SK-N-SH treated with all-trans-retinoic acid at 6 μM for 48 hours (cell line): ENCODE measurements around the gene PLXND1.

ENCODE experiments used
- ATAC-seq: fragments of 200-7000 bp; cut with Tn5 transposase; 3 replicates; pipeline ENCODE4 v1.9.1; 2020; ENCODE audit warnings: mild to moderate bottlenecking, moderate library complexity
- ARNTL ChIP-seq: fragments of 450-650 bp; formaldehyde crosslinking; IDR thresholded peaks from 2 replicates; pipeline ENCODE4 v1.5.0; 2020; ENCODE audit warnings: low read depth, mild to moderate bottlenecking, moderate library complexity, borderline replicate concordance
- BACH2 ChIP-seq: fragments of 250-450 bp; sonication (Bioruptor Pico); IDR thresholded peaks from 2 replicates; pipeline ENCODE4 v1.9.0; 2021; ENCODE audit warnings: mild to moderate bottlenecking, borderline replicate concordance
- ESRRG ChIP-seq: fragments of 250-450 bp; sonication (Bioruptor Pico); IDR thresholded peaks from 2 replicates; pipeline ENCODE4 v1.6.1; 2021; ENCODE audit warnings: mild to moderate bottlenecking
- GLIS3 ChIP-seq: fragments of 250-450 bp; sonication (Bioruptor Pico); IDR thresholded peaks from 2 replicates; pipeline ENCODE4 v1.5.0; 2020; ENCODE audit warnings: mild to moderate bottlenecking, moderate library complexity
- ISL1 ChIP-seq: fragments of 250-450 bp; sonication (Bioruptor Pico); IDR thresholded peaks from 2 replicates; pipeline ENCODE4 v2.1.2; 2022; ENCODE audit warnings: mild to moderate bottlenecking, moderate library complexity
- OSR1 ChIP-seq: fragments of 250-450 bp; sonication (Bioruptor Pico); IDR thresholded peaks from 2 replicates; pipeline ENCODE4 v1.8.0; 2022; ENCODE audit warnings: moderate library complexity, mild to moderate bottlenecking, inconsistent platforms
- PPARA ChIP-seq: fragments of 250-450 bp; sonication (Bioruptor Pico); IDR thresholded peaks from 2 replicates; pipeline ENCODE4 v1.5.0; 2020; ENCODE audit warnings: mild to moderate bottlenecking, borderline replicate concordance
- SNAI2 ChIP-seq: fragments of 250-450 bp; sonication (Bioruptor Pico); IDR thresholded peaks from 2 replicates; pipeline ENCODE4 v1.5.0; 2020; ENCODE audit warnings: mild to moderate bottlenecking, moderate library complexity
- TCF4 ChIP-seq: fragments of 250-450 bp; sonication (Bioruptor Pico); IDR thresholded peaks from 2 replicates; pipeline ENCODE4 v1.8.0; 2021; ENCODE audit warnings: mild to moderate bottlenecking, moderate library complexity, borderline replicate concordance
- TOX ChIP-seq: fragments of 250-450 bp; sonication (Bioruptor Pico); IDR thresholded peaks from 2 replicates; pipeline ENCODE4 v1.8.0; 2021; ENCODE audit warnings: mild to moderate bottlenecking, moderate library complexity, borderline replicate concordance
- ZC3H10 ChIP-seq: fragments of 250-450 bp; sonication (Bioruptor Pico); IDR thresholded peaks from 2 replicates; pipeline ENCODE4 v1.5.1; 2021; ENCODE audit warnings: mild to moderate bottlenecking, moderate library complexity
- ZFP3 ChIP-seq: fragments of 250-450 bp; sonication (Bioruptor Pico); IDR thresholded peaks from 2 replicates; pipeline ENCODE4 v1.5.0; 2020; ENCODE audit warnings: mild to moderate bottlenecking, moderate library complexity
- ZNF565 ChIP-seq: fragments of 450-650 bp; formaldehyde crosslinking; conservative IDR thresholded peaks from 2 replicates; pipeline ENCODE4 v1.5.0; 2020; ENCODE audit warnings: low read depth, mild to moderate bottlenecking, moderate library complexity
- ZNF70 ChIP-seq: fragments of 450-650 bp; formaldehyde crosslinking; IDR thresholded peaks from 2 replicates; pipeline ENCODE4 v1.5.0; 2020; ENCODE audit warnings: mild to moderate bottlenecking, moderate library complexity
- TF ChIP-seq, protein P1 (sequence below): fragments of 250-450 bp; sonication (Bioruptor Pico); IDR thresholded peaks from 2 replicates; pipeline ENCODE4 v1.5.1; 2021; ENCODE audit warnings: mild to moderate bottlenecking, moderate library complexity
- TF ChIP-seq, protein P2 (sequence below): fragments of 250-450 bp; sonication (Bioruptor Pico); IDR thresholded peaks from 2 replicates; pipeline ENCODE4 v1.8.0; 2021; ENCODE audit warnings: low read depth, mild to moderate bottlenecking, moderate library complexity, borderline replicate concordance
- TF ChIP-seq, protein P3 (sequence below): fragments of 250-450 bp; sonication (Bioruptor Pico); IDR thresholded peaks from 2 replicates; pipeline ENCODE4 v1.5.1; 2020; ENCODE audit warnings: low read depth, mild to moderate bottlenecking, moderate library complexity
- TF ChIP-seq, protein P4 (sequence below): fragments of 250-450 bp; sonication (Bioruptor Pico); IDR thresholded peaks from 2 replicates; pipeline ENCODE4 v1.8.0; 2020; ENCODE audit warnings: mild to moderate bottlenecking, moderate library complexity, borderline replicate concordance

The PLXND1 gene

DNA sequence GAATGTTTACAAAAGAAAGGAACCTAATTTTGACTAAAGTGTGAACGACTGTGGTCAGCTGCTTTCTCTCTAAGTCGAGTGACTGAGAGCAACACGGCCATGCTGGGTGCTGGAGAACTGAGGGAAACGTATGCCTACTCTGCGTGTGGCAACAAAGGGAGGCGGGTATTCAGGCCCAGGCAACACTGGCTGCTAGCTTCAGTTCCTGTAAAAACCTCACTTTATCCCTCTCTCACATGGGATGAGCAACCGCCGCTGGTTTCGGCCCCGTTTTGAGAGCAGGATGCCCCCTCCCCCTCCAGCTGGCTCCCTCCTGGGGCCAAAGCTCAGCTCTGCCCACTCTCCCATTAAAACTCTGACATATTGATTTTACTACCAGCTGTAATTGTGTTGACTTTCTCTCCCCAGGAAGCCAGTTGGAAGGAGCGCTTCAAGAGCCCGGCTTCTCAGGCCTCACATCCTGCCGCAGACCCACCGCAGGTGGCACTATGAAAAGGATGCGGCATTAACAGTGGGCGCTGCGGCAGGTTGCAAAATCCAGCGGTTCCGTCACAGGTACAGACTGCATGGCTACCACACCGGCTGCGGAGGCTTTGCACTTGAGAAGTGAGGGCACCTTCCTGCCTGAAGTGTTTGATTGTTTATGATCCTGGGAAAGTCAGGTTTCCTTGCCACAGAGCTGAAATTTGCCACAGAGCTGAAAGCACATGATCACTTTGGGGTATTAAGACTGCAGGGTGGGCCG lies 12.7 kb downstream of the PLXND1 start:
- no peak for ATAC-seq

DNA sequence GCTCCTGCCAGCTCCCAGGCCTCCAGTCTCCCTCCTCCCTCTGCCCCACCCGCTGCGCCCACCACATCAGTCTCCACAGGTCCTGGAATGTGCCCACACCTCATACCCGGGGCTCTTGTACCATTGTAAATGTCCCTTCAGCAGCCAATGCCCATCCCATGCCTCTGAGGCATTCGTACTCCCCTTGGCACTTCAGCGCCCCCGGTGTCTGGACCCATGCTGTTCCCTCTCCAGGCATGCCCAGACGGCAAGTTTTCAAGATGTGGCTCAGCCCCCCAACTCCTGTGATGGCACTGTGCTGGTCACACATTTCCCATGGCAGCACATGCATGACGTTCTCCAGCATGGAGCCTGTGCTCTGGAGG lies 13.3 kb downstream of the PLXND1 start:
- no peak for TF ChIP-seq ZNF565 (CRISPR knock-in tag)
- no peak for TF ChIP-seq ZC3H10 (CRISPR knock-in tag)
- TF ChIP-seq OSR1 (CRISPR knock-in tag) = no peak
- TF ChIP-seq, protein P1, sequence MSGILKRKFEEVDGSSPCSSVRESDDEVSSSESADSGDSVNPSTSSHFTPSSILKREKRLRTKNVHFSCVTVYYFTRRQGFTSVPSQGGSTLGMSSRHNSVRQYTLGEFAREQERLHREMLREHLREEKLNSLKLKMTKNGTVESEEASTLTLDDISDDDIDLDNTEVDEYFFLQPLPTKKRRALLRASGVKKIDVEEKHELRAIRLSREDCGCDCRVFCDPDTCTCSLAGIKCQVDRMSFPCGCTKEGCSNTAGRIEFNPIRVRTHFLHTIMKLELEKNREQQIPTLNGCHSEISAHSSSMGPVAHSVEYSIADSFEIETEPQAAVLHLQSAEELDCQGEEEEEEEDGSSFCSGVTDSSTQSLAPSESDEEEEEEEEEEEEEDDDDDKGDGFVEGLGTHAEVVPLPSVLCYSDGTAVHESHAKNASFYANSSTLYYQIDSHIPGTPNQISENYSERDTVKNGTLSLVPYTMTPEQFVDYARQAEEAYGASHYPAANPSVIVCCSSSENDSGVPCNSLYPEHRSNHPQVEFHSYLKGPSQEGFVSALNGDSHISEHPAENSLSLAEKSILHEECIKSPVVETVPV (CRISPR knock-in tag) = no peak
- TF ChIP-seq GLIS3 (CRISPR knock-in tag) = no peak
- TF ChIP-seq, all 23 proteins: peak for 0
- no peak for ATAC-seq

More for the DNA sequence above, 12.7 kb downstream of the PLXND1 start:
- TF ChIP-seq ZFP3 (CRISPR knock-in tag) = no peak
- TF ChIP-seq, protein P2, sequence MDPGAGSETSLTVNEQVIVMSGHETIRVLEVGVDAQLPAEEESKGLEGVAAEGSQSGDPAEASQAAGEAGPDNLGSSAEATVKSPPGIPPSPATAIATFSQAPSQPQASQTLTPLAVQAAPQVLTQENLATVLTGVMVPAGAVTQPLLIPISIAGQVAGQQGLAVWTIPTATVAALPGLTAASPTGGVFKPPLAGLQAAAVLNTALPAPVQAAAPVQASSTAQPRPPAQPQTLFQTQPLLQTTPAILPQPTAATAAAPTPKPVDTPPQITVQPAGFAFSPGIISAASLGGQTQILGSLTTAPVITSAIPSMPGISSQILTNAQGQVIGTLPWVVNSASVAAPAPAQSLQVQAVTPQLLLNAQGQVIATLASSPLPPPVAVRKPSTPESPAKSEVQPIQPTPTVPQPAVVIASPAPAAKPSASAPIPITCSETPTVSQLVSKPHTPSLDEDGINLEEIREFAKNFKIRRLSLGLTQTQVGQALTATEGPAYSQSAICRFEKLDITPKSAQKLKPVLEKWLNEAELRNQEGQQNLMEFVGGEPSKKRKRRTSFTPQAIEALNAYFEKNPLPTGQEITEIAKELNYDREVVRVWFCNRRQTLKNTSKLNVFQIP = no peak
- TF ChIP-seq, protein P1 (CRISPR knock-in tag) = no peak
- no peak for TF ChIP-seq ISL1 (CRISPR knock-in tag)
- TF ChIP-seq, protein P3, sequence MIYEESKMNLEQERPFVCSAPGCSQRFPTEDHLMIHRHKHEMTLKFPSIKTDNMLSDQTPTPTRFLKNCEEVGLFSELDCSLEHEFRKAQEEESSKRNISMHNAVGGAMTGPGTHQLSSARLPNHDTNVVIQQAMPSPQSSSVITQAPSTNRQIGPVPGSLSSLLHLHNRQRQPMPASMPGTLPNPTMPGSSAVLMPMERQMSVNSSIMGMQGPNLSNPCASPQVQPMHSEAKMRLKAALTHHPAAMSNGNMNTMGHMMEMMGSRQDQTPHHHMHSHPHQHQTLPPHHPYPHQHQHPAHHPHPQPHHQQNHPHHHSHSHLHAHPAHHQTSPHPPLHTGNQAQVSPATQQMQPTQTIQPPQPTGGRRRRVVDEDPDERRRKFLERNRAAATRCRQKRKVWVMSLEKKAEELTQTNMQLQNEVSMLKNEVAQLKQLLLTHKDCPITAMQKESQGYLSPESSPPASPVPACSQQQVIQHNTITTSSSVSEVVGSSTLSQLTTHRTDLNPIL (CRISPR knock-in tag) = no peak
- TF ChIP-seq ARNTL = no peak
- TF ChIP-seq, protein P4, sequence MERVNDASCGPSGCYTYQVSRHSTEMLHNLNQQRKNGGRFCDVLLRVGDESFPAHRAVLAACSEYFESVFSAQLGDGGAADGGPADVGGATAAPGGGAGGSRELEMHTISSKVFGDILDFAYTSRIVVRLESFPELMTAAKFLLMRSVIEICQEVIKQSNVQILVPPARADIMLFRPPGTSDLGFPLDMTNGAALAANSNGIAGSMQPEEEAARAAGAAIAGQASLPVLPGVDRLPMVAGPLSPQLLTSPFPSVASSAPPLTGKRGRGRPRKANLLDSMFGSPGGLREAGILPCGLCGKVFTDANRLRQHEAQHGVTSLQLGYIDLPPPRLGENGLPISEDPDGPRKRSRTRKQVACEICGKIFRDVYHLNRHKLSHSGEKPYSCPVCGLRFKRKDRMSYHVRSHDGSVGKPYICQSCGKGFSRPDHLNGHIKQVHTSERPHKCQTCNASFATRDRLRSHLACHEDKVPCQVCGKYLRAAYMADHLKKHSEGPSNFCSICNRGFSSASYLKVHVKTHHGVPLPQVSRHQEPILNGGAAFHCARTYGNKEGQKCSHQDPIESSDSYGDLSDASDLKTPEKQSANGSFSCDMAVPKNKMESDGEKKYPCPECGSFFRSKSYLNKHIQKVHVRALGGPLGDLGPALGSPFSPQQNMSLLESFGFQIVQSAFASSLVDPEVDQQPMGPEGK (CRISPR knock-in tag) = no peak
- TF ChIP-seq TCF4 (CRISPR knock-in tag) = no peak
- TF ChIP-seq BACH2 (CRISPR knock-in tag) = no peak
- no peak for TF ChIP-seq ZNF565 (CRISPR knock-in tag)
- TF ChIP-seq GLIS3 (CRISPR knock-in tag) = no peak
- no peak for TF ChIP-seq TOX (CRISPR knock-in tag)
- TF ChIP-seq OSR1 (CRISPR knock-in tag) = no peak
- no peak for TF ChIP-seq ZNF70

DNA sequence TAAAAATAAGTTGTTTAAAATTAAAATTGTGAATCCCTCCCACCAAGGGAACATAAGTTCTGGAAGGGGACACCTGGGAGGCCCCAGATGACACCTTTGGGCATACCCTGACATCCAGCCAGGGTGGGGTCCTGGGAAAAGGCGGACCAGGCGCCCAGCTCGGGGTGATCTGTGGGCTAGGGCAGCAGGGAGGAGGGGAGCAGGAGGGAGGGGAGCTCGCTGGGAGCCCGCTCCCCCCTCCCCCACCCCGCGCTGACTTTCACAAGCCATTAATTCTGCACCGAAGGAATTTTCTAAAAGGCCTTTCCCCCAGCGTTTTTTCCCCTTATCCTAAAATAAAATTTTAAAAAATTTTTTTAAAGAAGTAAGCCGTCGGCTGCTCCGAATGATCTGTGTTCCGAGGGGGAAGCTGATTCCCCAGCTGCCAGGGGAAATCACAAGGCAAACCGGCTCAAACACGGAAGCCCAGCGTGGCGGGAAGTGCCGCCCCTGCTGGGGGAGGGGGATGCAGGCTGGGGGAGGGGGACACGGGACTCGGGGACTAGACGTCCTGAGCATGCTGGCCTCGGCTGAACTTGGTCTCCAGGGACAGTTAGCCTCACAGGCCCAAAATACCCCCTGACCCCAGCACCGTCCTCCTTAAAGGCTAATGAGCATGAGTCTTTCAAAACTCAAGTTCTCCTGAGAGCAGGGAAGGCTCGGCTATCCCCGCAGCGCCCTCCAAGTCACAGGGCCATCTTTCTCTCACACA lies 13.9 kb downstream of the PLXND1 start:
- no peak for TF ChIP-seq OSR1 (CRISPR knock-in tag)
- TF ChIP-seq ISL1 (CRISPR knock-in tag) = no peak
- no peak for TF ChIP-seq SNAI2 (CRISPR knock-in tag)
- TF ChIP-seq, protein P3 (CRISPR knock-in tag) = no peak
- no peak for TF ChIP-seq BACH2 (CRISPR knock-in tag)
- no peak for TF ChIP-seq ESRRG
- TF ChIP-seq PPARA = no peak
- no peak for TF ChIP-seq TOX (CRISPR knock-in tag)
- TF ChIP-seq, protein P4 (CRISPR knock-in tag) = no peak
- no peak for TF ChIP-seq ZNF70
- TF ChIP-seq TCF4 (CRISPR knock-in tag) = no peak
- no peak for TF ChIP-seq ZC3H10 (CRISPR knock-in tag)
- TF ChIP-seq GLIS3 (CRISPR knock-in tag) = no peak
- TF ChIP-seq, protein P1 (CRISPR knock-in tag) = no peak
- ATAC-seq = no peak
